ENCODE results near the gene WNT9A.

- TF ChIP-seq FIP1L1 (IDR thresholded peaks at IDR 0.05; ENCODE audit: low read depth, low read length, poor library complexity, severe bottlenecking) (no peak), TCFL5 (CRISPR knock-in tag; conservative IDR thresholded peaks at IDR 0.05) (no peak), CTCF (IDR thresholded peaks at IDR 0.05 in 2 of 3, conservative IDR thresholded peaks at IDR 0.05 in 1 of 3; ENCODE audit: insufficient read depth in 2 of 3, low read depth in 1 of 3, low read length in 3 of 3) (no peak), PHF21A (IDR thresholded peaks at IDR 0.05; ENCODE audit: borderline replicate concordance, low read depth) (no peak), NFE2 (IDR thresholded peaks at IDR 0.05; ENCODE audit: low read depth) (no peak), TSHZ1 (CRISPR knock-in tag; IDR thresholded peaks at IDR 0.05) (no peak), PRPF4 (IDR thresholded peaks at IDR 0.05; ENCODE audit: insufficient read depth, low read depth, low read length, poor library complexity, severe bottlenecking) (no peak), FOXA3 (CRISPR knock-in tag; conservative IDR thresholded peaks at IDR 0.05 in 1 of 2, IDR thresholded peaks at IDR 0.05 in 1 of 2) (no peak), OTX1 (CRISPR knock-in tag; IDR thresholded peaks at IDR 0.05) (no peak), ZNF384 (IDR thresholded peaks at IDR 0.05; ENCODE audit: low read depth, low read length) (no peak), POLR2A (conservative IDR thresholded peaks at IDR 0.05) (no peak), ARID2 (IDR thresholded peaks at IDR 0.05) (no peak)
- TF ChIP-seq, protein P1, sequence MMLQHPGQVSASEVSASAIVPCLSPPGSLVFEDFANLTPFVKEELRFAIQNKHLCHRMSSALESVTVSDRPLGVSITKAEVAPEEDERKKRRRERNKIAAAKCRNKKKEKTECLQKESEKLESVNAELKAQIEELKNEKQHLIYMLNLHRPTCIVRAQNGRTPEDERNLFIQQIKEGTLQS (IDR thresholded peaks at IDR 0.05), result no peak
- TF ChIP-seq, protein P1 (CRISPR knock-in tag; conservative IDR thresholded peaks at IDR 0.05), result no peak
Observed at GRCh38 chr1:227902641-227902990, 45.1 kb downstream of the WNT9A start.
